Measurements from ENCODE around the gene LEKR1.
A peak's percentile ranks its signal among the peaks of the same experiment; 100 is the strongest.

Gene LEKR1

DNA sequence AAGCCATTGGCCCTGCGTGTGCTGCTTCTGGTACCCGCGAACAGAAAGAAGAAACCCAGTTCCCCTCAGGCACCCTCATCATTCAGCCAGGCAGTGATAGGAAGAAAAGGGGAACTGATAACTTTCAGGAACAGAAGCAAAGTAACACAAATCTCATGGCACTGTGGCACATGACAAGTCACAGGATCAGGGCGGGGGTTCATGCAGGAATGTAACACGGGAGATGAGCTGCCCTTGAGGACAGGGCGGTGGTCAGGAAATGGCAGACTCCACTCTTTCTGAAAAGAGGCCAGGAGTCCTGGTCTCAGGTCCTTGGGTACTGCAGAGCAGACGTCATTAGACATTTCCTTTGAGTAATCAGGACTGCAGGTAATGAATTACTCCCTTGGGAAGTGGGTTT, 238.2 kb downstream of the LEKR1 start:
- DNase-seq, result no peak

DNA sequence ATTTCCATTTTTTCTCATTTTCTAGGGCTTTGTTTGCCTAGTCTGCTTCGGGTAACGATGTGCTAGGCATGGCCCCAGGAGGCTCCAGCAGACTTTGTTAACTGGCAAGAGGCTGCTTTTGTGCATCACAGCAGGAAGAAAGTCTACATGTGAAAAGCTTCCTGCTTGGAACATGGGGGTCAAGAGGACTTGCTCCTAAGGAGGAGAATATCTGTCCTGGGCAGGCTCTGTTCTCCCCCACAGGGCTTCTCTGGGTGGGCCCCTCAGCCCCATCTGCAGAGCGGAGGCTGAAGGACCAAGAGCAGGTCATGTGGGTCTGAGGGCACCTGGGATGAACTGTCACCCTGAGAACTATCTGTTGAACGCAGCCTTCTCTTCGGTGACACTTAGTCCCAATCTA, 239.0 kb downstream of the LEKR1 start:
- no peak for DNase-seq

DNA sequence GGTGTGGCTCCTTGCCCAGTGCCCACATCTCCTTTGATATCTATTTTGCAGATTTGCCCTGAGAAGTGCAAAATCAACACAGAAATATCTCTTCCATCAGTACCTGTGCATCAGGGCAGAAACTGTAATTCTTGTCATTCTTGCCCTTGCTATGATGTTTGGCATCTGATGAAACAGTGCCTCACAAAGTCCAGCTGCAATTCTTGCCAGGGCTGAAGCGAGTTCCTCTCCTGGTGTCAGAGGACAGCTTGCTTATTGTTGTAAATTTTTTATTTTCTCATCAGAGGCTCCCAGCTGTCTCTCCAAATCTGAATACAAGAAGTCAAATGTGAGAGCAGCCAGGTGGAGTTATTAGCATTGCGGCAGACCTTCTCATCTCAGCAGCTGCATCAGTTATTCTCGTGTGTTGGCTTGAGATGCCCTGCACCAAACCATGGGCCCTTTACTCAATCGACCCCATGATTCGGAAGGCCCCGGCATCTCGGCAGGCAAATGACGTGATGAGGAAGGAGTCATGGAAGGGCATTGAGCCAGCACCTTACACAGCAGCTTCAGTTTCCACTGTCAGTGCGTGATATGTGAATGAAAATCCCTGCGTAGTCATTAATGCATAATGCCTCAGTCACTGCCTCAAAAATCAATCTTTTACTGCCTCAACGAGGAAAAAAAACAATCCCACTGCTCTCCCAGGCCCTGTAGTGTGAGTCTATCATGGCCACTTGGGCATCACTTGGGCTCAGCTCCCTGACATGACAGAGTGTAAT, 240.4 kb downstream of the LEKR1 start:
- no peak for DNase-seq

DNA sequence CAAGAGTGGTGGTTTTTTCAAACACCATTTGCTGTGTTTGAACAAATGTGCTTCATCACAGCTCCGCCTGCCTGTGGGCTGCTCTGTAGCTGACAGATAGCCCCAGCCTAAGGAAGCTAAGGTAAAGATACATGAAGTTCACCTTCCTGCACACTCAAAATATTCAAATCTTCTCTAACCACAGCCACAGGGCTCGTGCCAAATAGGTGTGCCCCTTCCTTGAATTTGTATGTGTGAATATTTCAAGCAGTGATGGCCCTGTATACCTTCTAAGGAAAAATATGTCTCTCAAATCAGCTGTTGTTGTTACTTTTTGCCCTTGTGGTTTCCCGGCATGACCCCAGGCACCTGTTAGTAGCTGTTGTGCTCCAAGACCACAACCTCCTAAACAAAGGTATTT, 241.0 kb downstream of the LEKR1 start:
- DNase-seq, result peak; percentile 38

DNA sequence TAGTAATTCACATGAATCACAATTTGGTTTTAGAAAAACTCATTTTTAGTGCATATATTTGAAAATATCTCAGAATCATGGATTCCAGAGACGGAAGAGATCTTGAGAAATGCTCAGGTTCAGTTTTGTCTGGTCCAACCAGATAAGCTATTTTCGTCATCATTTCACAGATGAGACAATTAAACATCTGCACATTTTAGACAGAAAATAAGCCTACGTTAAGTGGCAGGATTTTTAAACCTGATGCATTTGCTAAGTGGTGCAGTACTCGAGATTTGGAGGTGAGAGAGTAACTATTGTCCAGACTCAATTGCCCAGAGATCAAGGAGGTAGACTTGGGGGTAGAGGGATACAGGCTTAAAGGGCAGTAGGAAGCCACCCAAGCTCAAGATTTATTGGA, 243.3 kb downstream of the LEKR1 start:
- no peak for DNase-seq

DNA sequence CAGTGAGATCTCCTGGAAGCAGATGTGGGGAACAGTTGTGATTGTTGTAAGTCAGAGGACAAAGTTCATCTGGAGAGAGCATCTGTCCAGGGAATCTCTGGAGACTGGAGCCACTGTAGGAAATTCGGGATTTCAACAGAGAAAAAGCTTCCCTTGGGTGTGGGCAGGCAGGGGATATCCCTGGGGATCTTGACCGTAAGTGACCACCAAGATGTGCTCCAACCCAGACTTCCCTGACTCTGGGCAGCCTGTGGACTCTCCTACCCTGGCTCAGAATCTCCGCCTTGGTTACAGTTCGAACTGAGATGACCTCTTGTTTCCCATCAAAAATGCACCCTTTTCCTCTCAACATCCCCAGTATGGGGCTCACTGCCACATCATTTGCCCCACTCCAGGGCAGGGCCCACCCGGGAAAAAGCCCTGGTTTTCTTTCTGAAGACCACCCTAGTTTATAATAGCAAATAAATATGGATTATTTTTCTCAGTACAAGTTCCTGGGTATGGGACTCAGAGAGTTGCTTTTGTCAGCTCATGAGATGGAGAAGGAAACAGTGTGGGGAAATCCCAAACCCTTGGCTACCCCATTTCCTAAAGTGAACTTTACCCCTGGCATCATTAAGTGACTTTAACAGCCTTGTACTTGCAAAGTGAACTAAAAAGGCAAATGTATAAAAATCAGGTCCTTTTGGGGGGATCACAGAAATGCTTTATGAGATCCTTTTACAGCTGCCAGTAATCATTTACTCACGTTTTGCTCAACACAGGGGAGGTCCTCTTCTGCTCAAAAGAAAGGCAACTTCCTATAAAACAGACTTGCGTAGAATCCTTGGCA, 243.9 kb downstream of the LEKR1 start:
- DNase-seq, result no peak

DNA sequence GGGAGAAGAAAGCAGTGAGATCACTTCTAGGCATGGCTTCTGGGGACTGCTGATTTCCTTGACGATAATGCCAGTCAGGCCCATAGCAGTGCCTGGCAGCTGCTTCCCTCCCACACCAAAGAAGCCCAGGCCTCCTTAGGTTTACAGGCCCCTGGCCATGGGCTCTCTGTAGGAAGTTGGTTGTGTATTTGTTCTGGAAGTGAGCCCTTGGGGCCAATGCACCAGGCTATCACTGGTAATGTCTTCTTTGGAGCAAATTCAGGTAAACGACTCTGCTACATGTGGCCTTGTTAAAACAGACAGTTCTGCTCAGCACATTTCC, 244.5 kb downstream of the LEKR1 start:
- no peak for DNase-seq

DNA sequence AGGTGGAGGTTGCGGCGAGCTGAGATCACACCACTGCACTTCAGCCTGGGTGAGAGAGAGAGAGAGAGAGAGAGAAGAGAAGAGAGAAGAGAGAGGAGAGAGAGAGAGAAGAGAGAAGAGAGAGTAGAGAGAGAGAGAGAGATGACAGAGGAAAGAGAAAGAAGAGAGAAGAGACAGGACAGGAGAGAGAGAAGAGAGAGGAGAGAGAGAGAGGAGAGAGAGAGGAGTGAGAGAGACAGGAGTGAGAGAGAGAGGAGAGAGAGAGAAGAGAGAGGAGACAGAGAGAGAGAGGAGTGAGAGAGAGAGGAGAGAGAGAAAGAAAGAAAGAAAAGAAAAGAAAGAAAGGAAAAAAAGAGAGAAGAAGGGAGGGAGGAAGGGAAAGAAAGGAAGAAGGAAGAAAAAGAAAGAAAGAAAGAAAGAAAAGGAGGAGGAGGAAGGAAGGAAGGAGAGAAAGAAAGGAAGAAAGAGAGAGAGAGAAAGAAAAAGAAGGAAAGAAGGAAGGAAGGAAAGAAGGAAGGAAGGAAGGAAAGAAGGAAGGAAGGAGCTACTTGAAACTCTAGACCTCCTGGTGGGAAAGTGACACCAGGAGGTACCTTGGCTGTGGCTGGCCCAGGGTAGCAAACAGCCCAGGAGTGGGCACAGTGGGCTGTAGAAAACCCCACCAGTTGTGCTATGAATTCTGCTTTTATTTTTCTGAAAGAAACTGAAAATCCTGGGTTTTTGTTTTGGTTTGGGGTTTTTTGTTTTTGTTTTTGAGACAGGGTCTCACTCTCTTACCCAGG, 245.8 kb downstream of the LEKR1 start:
- no peak for DNase-seq

DNA sequence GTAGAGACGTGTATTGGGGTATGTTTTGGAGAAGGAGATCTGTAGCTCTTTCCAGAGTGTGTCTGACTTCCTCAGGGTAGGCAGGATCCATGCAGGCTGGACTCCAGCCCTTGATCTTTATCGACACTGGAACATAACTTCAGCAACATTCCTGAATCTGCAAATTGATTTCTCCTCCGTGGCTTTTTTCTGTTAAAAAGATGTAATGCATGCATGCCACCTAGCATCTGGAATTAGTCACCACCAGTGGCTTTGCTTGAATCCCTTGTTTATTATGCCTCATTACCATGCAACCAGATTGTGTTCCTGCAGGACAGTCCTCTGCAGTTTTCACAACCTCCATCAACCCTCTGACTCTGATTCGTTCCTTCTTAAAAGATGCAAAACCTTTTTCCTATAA, 247.7 kb downstream of the LEKR1 start:
- DNase-seq, result no peak

DNA sequence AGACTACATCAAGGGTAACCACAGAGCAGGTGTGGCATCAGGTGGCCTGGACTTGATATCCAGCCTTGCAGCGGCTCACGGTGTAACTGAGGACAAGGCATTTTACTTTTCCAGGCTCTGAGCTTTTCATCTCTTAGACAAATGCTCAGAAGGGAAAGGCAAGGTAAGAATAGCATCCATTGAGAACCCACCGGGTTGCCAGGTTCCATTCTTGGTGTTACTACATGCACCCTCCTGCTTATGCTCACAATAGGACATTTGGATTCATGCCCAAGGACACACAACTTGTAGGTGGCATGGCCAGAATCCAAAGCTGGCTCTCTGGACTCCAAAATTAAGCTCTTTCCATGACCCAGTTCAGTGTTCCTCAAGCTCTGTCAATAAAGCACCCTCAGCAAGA, 248.3 kb downstream of the LEKR1 start:
- DNase-seq, result no peak

DNA sequence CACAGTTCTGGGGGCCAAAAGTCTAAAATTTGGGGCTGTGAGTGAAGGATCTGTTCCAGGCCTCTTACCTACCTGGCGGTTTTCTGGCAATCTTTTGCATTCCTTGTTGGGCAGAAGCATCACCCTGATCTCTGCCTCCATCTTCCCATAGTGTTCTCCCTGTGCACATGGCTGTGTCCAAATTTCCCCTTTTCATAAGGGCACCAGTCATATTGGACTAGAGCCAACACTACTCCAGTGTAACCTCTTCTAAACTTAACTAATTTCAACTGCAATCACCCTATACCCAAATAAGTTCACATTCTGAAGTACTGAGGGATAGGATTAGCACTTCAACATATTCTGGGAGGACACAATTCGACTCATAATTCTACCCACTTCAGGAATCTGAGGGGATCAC, 248.8 kb downstream of the LEKR1 start:
- DNase-seq, result no peak

DNA sequence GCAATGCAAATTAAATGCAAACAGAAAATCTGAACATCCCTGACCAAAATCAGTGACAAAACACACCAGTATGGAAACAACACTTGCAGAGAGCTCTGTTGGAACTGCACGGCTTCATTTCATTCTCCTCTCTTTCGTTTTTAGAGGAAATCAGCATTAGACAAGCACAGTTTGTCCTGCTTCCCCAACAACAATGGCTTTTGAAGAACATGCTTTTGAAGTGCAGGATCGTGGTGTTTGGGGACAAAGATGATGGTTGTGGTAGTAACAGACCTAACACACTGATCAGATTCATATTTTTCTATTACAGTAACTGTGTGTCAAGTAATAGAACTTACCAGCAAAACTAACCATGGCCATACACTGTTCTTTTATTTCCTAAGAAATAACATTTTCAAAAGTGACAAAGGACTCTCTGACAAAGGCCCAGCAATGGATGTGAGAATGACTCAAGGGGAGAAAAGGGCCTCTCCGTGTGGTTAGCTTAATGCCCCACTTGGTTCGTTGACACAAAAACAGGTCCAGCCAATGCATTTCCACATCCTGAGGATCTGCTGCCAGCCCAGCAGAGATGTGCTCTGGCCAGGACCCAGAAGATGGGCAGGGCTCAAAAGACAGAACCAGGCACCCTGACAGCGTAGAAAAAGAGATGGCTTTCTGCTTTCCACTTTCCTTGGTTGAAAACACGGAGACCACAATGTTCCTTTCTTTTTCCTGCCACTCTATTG, 249.7 kb downstream of the LEKR1 start:
- no peak for DNase-seq

DNA sequence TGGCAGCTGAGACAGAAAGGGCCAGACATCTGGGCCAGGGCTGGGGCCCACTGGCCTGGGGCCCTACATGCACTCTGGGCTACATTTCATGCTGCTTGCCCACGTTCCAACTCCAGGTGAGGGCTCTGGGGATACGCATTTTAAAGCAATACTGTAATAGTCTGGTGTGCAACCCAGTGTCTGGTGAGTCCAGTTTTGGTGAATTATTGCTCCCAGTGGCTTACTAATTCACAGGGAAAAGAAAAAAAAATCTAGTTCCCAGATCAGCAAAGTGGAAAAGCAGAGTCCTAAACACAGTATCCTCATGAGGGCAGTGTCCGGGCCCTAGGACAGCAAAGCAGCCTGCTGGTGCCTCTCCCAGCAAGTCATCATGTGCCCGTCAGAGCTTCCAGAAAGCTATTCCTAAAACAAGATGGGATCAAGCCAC, 251.4 kb downstream of the LEKR1 start:
- no peak for DNase-seq

DNA sequence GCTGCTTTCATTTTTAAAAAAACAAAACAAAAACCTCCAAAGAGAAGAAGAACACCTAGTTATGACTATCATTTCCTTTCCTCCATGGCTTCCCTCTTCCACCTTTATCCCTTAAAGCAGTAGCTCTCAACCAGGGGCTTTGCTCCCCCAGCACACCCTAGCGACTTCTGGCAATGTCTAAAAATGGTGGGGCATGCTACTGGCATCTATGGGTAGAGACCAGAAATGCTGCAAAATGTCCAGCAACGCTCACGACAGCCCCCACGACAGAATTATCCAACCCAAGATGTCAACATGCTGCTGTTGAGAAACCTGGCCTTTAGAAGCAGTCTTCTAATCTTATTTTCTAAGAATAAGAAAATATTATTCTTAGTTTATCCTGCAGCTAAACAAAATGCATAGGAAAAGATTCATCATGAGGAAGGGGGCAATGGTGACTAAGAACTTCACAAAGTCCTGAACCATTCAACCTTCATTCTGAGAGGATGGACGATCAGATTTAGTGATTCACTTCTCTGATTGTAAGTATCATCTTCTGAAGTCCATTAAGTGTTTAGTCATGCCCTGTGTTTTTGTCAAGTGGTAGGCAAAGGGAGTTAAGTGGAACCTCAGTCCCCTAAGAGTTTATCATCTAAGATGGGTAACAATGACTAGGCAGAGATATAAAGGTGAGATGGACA, 252.1 kb downstream of the LEKR1 start:
- no peak for DNase-seq

DNA sequence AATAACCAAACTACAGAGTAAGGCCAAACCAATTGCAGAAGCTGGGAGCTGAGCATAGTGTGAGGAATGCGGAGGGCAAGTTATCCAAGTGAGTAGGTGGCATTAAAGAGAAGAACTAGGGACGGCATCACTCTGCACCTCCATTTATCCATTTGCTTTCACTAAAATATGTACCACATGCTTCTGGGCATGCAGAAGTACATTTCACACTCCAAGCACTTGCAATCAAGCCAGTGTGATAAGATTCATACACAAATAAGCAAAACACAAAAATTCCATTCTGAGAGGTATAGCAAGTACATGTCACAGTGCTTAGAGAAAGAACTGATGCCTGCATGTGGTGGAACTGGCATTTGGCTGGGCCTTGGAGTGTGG, 252.6 kb downstream of the LEKR1 start:
- no peak for DNase-seq

DNA sequence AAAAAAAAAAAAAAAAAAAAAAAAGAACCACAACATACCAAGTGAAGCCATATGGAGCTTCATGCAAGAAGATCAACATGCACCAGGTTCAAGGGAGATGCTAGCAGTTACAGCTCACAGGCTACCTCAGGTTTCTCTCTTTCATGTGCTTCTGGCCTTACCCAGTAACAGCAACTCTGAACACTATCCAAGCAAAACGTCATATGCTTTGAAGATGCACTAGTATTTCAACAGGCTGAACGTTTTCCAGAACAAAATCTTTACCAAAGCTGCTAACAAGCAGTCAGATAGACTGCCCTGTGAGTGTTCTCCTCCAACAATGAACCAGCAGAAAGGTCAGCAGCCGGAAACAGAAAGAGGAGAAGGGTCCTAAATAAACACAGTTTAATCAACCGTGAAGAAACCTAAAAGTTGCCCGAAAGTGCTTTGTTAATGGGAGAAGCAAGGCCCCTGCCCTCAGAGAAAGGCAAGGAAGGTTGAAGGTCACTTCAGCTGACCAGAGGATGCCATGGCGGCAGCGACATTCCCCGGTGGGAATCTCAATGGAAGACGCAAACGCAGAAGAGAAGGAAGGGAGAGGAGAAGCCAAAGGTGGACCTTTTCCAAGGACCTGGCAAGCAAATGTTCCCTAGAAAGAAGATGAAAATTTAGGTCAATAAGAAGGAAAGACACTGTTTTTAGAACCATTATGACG, 253.7 kb downstream of the LEKR1 start:
- no peak for DNase-seq

DNA sequence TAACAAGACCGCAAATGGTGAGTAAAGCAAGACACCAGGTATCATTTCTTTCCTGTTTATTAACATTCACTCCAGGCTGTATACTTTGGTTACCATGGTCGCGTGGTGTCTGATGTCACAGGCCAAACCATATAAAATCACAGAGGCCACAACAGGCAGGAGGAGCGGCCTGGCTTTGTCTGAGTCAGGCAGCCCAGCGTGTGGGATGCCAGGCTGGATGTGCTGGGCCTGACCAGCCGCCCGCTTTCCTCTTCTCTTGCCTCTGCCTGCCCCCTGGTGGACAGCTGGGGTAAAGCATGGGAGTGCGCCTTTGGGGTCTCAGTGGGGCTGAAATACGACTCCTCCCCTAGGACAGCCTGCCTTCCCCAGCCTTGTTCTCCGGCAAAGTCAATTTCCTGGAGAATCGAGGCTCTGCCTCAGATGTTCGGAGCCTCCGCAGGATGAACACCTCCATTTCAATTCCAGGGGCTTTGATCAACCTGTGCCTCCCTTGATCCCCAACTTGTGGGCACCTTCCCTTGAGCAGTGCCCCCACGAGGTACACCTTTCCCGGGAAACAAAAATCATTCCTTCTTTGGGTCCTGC, 255.6 kb downstream of the LEKR1 start:
- peak; percentile 85 for DNase-seq

DNA sequence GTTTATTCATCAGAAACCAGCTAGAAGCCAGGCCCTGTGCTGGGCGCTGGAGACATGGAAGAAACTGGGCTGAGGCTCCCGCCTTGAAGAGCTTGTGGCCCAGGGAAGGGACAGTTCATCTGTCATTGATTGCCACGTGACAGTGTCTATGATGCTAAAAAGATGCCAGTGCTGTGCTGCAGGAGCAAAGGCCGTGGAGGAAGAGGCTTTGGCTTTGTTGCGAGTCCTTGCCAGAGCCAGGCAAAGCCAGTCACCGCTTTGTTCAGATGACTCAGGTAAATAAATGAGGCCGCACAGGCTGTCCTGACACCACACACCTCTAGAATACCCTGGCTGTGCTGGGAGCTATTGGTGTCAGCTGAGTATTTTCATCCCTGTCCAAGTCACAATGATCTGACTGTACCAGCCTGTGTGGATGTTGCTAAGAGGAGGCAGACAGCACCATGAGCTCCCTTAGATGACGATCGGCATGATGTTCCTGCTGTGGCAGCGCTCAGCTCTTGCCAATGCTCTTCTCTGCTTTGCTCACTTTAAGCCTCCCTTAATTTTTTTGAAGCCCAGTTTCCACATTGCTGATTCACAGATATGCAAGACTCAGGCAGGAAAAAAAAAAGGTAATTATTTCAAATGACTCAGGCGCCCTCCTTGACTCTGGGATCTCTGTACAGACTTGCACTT, 256.3 kb downstream of the LEKR1 start:
- DNase-seq, result no peak

DNA sequence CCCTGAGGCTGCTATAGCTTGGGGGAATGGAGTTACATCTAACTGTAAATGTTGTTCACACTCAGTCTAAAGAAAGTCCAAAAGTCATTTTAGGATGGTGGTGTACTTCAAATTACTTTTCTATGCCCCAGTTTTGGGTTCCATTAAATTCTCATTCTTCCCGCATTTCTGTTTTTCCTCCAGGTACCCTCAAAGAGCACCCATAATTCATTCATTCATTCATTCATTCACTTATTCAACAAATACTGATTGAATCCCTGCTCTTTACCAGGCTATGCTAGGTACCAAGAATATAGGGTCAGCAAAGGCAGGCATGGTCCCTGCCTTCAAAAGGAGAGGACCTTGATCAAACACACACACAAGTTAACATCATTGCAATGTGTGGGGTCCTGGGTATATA, 257.7 kb downstream of the LEKR1 start:
- DNase-seq, result no peak

DNA sequence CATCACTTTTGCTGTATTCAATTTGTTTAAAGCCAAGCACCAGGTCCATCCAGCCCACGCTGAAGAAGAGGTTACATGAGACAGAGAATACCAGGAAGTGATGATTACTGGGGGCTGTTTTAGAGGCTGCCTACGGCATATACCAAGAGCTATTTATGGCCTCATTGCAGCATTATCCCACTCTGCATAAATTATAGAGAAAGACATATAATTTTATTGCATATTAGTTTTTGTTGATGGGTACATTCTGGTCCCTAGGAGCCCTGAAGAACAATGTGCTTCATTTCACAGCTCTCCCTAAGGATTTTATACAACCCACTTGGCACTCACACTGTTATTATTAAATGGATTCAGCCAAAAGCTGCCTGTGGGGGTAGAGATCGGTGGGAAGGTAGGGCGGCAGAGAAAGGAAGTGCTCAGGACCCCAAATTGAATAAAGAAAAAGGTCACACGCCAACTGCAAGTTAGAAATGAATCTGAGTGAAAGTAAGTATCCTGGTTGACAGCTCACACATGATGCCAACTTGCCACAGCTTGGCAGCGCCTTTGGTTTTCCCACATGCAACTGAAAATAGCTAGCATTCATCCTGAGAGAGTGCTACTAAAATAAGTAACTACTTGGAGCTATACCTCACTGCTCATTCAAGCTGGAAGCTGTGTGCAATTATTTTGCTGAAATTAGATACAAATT, 260.1 kb downstream of the LEKR1 start:
- DNase-seq, result no peak
